ENCODE results near the gene NLK.

GRCh38 chr17:28033972-28034714 is 8.3 kb upstream of the NLK start:
- TF ChIP-seq PPARA (CRISPR knock-in tag; IDR thresholded peaks at IDR 0.05; ENCODE audit: borderline replicate concordance) (no peak), ZNF8 (CRISPR knock-in tag; IDR thresholded peaks at IDR 0.05) (no peak)
- TF ChIP-seq, protein P1, sequence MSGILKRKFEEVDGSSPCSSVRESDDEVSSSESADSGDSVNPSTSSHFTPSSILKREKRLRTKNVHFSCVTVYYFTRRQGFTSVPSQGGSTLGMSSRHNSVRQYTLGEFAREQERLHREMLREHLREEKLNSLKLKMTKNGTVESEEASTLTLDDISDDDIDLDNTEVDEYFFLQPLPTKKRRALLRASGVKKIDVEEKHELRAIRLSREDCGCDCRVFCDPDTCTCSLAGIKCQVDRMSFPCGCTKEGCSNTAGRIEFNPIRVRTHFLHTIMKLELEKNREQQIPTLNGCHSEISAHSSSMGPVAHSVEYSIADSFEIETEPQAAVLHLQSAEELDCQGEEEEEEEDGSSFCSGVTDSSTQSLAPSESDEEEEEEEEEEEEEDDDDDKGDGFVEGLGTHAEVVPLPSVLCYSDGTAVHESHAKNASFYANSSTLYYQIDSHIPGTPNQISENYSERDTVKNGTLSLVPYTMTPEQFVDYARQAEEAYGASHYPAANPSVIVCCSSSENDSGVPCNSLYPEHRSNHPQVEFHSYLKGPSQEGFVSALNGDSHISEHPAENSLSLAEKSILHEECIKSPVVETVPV (CRISPR knock-in tag; IDR thresholded peaks at IDR 0.05), result no peak

Measured in SK-N-SH treated with all-trans-retinoic acid at 6 μM for 48 hours (cell line).